Liver (tissue), 9 donors: ENCODE data around the gene NAIF1. TPM values are rescaled to one million over a fixed set of nuclear protein-coding genes. Genes with fewer than 3 reads are reported as not detected.

Experiments
- DNase-seq: peaks from one replicate; pipeline ENCODE4 v3.0.0-alpha.2; 2017; ENCODE audit warnings: low spot score
- H3K27ac ChIP-seq, 2 donors: one replicate each; pipeline ENCODE4 v1.7.0; 2013; ENCODE audit warnings: inconsistent platforms in 2 of 2, low read length in 2 of 2, control low read depth in 1 of 2, low read depth in 1 of 2, mild to moderate bottlenecking in 1 of 2
- H3K27me3 ChIP-seq, 4 donors: one replicate each; pipeline versions ENCODE4 v1.6.1 to v1.7.0; 2013; ENCODE audit warnings: low read length in 3 of 4, inconsistent platforms in 1 of 4, mild to moderate bottlenecking in 1 of 4, moderate library complexity in 1 of 4; ENCODE audit not compliant: control insufficient read depth in 4 of 4, insufficient read depth in 4 of 4
- H3K36me3 ChIP-seq, 4 donors: one replicate each; pipeline versions ENCODE4 v1.6.1 to v1.7.0; 2013; ENCODE audit warnings: low read length in 3 of 4, mild to moderate bottlenecking in 3 of 4, low read depth in 1 of 4, moderate library complexity in 1 of 4; ENCODE audit not compliant: control insufficient read depth in 4 of 4, insufficient read depth in 3 of 4
- H3K4me1 ChIP-seq, 4 donors: one replicate each; pipeline versions ENCODE4 v1.6.1 to v1.7.0; 2013; ENCODE audit warnings: low read length in 3 of 4, mild to moderate bottlenecking in 3 of 4, moderate library complexity in 1 of 4; ENCODE audit not compliant: control insufficient read depth in 4 of 4, insufficient read depth in 4 of 4
- H3K4me3 ChIP-seq, 3 donors: one replicate each; pipeline versions ENCODE4 v1.6.1 to v1.7.0; 2013; ENCODE audit warnings: low read length in 3 of 3, control low read depth in 1 of 3, low read depth in 1 of 3, mild to moderate bottlenecking in 1 of 3
- H3K9ac ChIP-seq, 2 donors: one replicate each; pipeline ENCODE4 v1.7.0; 2013; ENCODE audit warnings: low read length in 2 of 2, mild to moderate bottlenecking in 2 of 2, moderate library complexity in 2 of 2, control low read depth in 1 of 2, low read depth in 1 of 2
- H3K9me3 ChIP-seq, 4 donors: one replicate each; pipeline versions ENCODE4 v1.6.1 to v1.7.0; 2013; ENCODE audit warnings: low read length in 3 of 4; ENCODE audit not compliant: control insufficient read depth in 4 of 4
- JUND ChIP-seq, 2 donors: IDR thresholded peaks; 2 replicates each; pipeline ENCODE4 v1.6.1; 2016; ENCODE audit warnings: antibody characterized with exemption in 2 of 2
- NR2F2 ChIP-seq: IDR thresholded peaks from 2 replicates; pipeline ENCODE4 v1.6.1; 2016; ENCODE audit warnings: antibody characterized with exemption
- YY1 ChIP-seq: IDR thresholded peaks from 2 replicates; pipeline ENCODE4 v1.6.1; 2016; ENCODE audit warnings: antibody characterized with exemption, mild to moderate bottlenecking
- ZBTB33 ChIP-seq: IDR thresholded peaks from 2 replicates; pipeline ENCODE4 v1.6.1; 2016; ENCODE audit warnings: antibody characterized with exemption
- WGBS: extraction: QIAGEN DNeasy Blood & Tissue Kit; methylation state at CpG from one replicate; pipeline ENCODE4 v1.1.7; 2013; 5-methylcytosine and 5-hydroxymethylcytosine counted together
- polyA plus RNA-seq, 2 donors: library from polyadenylated mRNA; stranded (reverse) in 1 of 2; unstranded in 1 of 2; fragments of 200-250 nt in 1 of 2; fragments of >200 nt in 1 of 2; fragmentation: Nextera tagmentation in 1 of 2; extraction: Ambion mirVana in 1 of 2; gene quantifications; one replicate each; pipeline versions ENCODE4 v1.2.1 to v1.2.3, GENCODE V29; 2013 to 2015
- total RNA-seq, 2 donors: library from RNA; depleted of rRNA; stranded (reverse); fragments of >200 nt; gene quantifications; one replicate each; pipeline ENCODE4 v1.2.3, GENCODE V29; 2014
- TF ChIP-seq, protein P1 (sequence below): IDR thresholded peaks from 2 replicates; pipeline ENCODE4 v1.6.1; 2016; ENCODE audit warnings: antibody characterized with exemption, mild to moderate bottlenecking
- donor health status: healthy.
- donor health status: healthy.
- donor health status: healthy.
- donor health status: healthy.
- donor health status: healthy.

NAIF1 gene
- total and polyA plus RNA-seq, 4 donors = 2.5 to 6.5 (median 4.7) TPM

DNA sequence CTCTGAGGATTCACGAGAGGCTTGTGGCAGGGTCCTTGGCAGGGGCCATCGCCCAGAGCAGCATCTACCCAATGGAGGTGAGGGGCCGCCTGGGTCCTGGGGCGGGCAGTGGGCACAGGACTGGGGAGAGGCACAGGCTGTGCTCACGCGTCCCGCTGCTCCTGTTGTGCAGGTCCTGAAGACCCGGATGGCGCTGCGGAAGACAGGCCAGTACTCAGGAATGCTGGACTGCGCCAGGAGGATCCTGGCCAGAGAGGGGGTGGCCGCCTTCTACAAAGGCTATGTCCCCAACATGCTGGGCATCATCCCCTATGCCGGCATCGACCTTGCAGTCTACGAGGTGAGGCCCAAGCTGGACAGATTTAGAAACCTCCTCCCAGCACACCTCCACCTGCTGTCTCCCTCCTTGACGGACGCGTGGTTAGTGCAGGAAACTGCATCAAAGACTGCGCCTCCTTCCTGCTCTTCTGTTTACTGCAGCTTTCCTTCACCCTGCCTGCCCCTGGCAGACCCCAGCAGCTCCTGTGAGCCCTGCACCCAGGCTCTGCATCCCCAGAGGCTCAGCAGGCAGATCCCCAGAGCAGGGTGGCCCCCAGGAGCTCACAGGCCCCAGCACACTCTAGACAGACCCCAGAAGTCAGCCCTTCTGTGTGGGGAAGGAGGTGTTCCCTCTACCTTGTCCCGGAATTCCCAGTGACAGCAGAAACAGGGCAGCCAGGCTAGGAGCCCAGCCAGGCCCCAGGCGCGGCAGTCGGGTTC, 39.2 kb upstream of the NAIF1 start:
- Histone ChIP-seq H3K4me1 (peaks cover 13 to 65% (median 39%) of the 10 kb centered on the region in 4 donors), H3K27ac (peak overlapping the region in 1 of 2 donors; percentile 51), H3K9me3 (no peaks in the 10 kb centered on the region), H3K36me3 (peaks cover 17 to 33% (median 30%) of the 10 kb centered on the region in 4 donors), H3K4me3 (no peak overlapping the region), H3K27me3 (no peaks in the 10 kb centered on the region), H3K9ac (no peak overlapping the region)
- WGBS = 88% methylated on average over 23 of the region's 23 CpGs
- no peak for DNase-seq
- no peak for TF ChIP-seq YY1
- TF ChIP-seq, protein P1, sequence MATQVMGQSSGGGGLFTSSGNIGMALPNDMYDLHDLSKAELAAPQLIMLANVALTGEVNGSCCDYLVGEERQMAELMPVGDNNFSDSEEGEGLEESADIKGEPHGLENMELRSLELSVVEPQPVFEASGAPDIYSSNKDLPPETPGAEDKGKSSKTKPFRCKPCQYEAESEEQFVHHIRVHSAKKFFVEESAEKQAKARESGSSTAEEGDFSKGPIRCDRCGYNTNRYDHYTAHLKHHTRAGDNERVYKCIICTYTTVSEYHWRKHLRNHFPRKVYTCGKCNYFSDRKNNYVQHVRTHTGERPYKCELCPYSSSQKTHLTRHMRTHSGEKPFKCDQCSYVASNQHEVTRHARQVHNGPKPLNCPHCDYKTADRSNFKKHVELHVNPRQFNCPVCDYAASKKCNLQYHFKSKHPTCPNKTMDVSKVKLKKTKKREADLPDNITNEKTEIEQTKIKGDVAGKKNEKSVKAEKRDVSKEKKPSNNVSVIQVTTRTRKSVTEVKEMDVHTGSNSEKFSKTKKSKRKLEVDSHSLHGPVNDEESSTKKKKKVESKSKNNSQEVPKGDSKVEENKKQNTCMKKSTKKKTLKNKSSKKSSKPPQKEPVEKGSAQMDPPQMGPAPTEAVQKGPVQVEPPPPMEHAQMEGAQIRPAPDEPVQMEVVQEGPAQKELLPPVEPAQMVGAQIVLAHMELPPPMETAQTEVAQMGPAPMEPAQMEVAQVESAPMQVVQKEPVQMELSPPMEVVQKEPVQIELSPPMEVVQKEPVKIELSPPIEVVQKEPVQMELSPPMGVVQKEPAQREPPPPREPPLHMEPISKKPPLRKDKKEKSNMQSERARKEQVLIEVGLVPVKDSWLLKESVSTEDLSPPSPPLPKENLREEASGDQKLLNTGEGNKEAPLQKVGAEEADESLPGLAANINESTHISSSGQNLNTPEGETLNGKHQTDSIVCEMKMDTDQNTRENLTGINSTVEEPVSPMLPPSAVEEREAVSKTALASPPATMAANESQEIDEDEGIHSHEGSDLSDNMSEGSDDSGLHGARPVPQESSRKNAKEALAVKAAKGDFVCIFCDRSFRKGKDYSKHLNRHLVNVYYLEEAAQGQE = peak; percentile 38

DNA sequence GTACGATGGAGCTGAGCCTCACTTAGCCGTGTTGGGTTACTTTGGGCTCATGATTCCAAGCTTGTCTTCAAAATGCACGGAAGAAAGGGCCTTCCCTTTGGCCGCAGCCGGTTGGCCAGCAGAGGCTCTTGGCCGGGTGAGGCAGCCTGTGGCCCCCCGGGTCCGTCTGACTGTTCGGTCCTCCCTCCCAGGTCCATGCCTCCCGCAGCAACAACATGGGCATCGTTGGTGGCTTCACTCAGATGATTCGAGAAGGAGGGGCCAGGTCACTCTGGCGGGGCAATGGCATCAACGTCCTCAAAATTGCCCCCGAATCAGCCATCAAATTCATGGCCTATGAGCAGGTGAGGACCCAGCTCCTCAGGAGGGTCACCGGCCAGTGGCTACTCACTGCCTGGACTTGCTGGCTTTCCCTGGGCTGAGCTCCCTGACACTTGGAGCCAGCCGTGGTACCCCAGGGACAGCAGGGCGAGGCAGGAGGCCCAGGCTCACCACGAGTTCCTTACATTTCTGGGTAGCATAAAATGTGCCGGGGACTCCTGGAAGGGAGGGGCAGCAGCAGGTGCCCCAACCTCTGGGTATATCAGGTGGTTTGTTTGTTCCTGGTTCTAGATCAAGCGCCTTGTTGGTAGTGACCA, 38.5 kb upstream of the NAIF1 start:
- TF ChIP-seq, protein P1 = no peak
- no peak for TF ChIP-seq ZBTB33
- TF ChIP-seq JUND (IDR thresholded peaks at IDR 0.05) = no peak
- TF ChIP-seq NR2F2 = no peak
- H3K27ac ChIP-seq = peak overlapping the region; percentile 20 to 51
- H3K9me3 ChIP-seq = no peaks in the 10 kb centered on the region
- H3K4me1 ChIP-seq = peaks cover 13 to 72% (median 46%) of the 10 kb centered on the region in 4 donors
- DNase-seq = no peak
- H3K36me3 ChIP-seq = peaks cover 17 to 38% (median 30%) of the 10 kb centered on the region in 4 donors
- no peak overlapping the region for H3K4me3 ChIP-seq
- no peaks in the 10 kb centered on the region for H3K27me3 ChIP-seq
- no peak overlapping the region for H3K9ac ChIP-seq
- 87% methylated on average over 21 of the region's 21 CpGs for WGBS
